H1 (cell line): Measurements from ENCODE around the gene ZNF555. TPM values are rescaled to one million over a fixed set of nuclear protein-coding genes. Genes with fewer than 3 reads are reported as not detected.

Experiments used
- CTCF ChIA-PET: fragments of 300-600 bp; sonication (Branson Sonifier 250); formaldehyde crosslinking; loops from one replicate; lab custom pipeline; 2021; ENCODE audit not compliant: partially characterized antibody; lab: Charles Lee
- POLR2A ChIA-PET: fragments of 300-600 bp; sonication (Branson Sonifier 250); formaldehyde crosslinking; loops from one replicate; lab custom pipeline; 2021; ENCODE audit warnings: inconsistent platforms; ENCODE audit not compliant: partially characterized antibody; lab: Charles Lee
- DNase-seq, 2 experiments: peaks; one replicate each; pipeline versions ENCODE4 v3.0.0 to v3.0.0-alpha.2; 2010 to 2022; ENCODE audit warnings: low spot score in 2 of 2, low read depth in 1 of 2, mixed read lengths in 1 of 2
- FAIRE-seq: peaks from 2 replicates; lab custom pipeline; 2011; peaks lifted over from hg19 to GRCh38; lab: Jason Lieb, UNC
- H2AFZ ChIP-seq: 2 replicates; pipeline ENCODE4 v1.8.1; 2012; ENCODE audit warnings: low read length, inconsistent platforms
- H2AK5ac ChIP-seq: 2 replicates; pipeline ENCODE4 v1.6.1; 2013; ENCODE audit warnings: low read depth, low read length
- H2BK120ac ChIP-seq: replicated peaks from 2 replicates; pipeline ENCODE3; 2013; ENCODE audit warnings: low read depth, low read length, inconsistent platforms
- H2BK12ac ChIP-seq: 2 replicates; pipeline ENCODE4 v1.6.1; 2013; ENCODE audit warnings: low read depth, low read length
- H2BK15ac ChIP-seq: 2 replicates; pipeline ENCODE4 v1.6.1; 2013; ENCODE audit warnings: low read length
- H2BK20ac ChIP-seq: 2 replicates; pipeline ENCODE4 v1.6.1; 2013; ENCODE audit warnings: low read length
- H2BK5ac ChIP-seq: 2 replicates; pipeline ENCODE4 v1.6.1; 2013; ENCODE audit warnings: low read depth, low read length
- H3K14ac ChIP-seq: 2 replicates; pipeline ENCODE4 v1.6.1; 2013; ENCODE audit warnings: inconsistent platforms; ENCODE audit not compliant: insufficient read length
- H3K18ac ChIP-seq: 2 replicates; pipeline ENCODE4 v1.6.1; 2013; ENCODE audit warnings: low read length; ENCODE audit errors: extremely low read depth
- H3K23ac ChIP-seq: 2 replicates; pipeline ENCODE4 v1.6.1; 2013; ENCODE audit warnings: inconsistent platforms; ENCODE audit not compliant: insufficient read length
- H3K23me2 ChIP-seq: 2 replicates; pipeline ENCODE4 v1.6.1; 2013; ENCODE audit warnings: low read depth, low read length
- H3K27ac ChIP-seq: 2 replicates; pipeline ENCODE4 v1.6.1; 2011; ENCODE audit warnings: low read depth, low read length, inconsistent platforms
- H3K27me3 ChIP-seq, 4 experiments: replicated peaks in 1 of 4; 1 replicate in 1 of 4; 2 replicates in 3 of 4; pipeline versions ENCODE4 v1.6.1 to v1.8.1; 2011 to 2013; ENCODE audit warnings: low read length in 3 of 4, mild to moderate bottlenecking in 3 of 4, inconsistent platforms in 2 of 4, mixed read lengths in 2 of 4, moderate library complexity in 1 of 4; ENCODE audit not compliant: control insufficient read depth in 3 of 4, insufficient read depth in 3 of 4; ENCODE audit errors: extremely low read depth in 1 of 4
- H3K36me3 ChIP-seq, 4 experiments: 2 replicates each; pipeline versions ENCODE4 v1.6.1 to v1.8.1; 2011 to 2013; ENCODE audit warnings: mild to moderate bottlenecking in 4 of 4, low read length in 3 of 4, moderate library complexity in 2 of 4, control low read depth in 1 of 4, inconsistent platforms in 1 of 4; ENCODE audit not compliant: insufficient read depth in 4 of 4, control insufficient read depth in 2 of 4
- H3K4ac ChIP-seq: replicated peaks from 2 replicates; pipeline ENCODE3; 2013; ENCODE audit warnings: low read length, low read depth, mixed read lengths, inconsistent platforms; ENCODE audit not compliant: insufficient read length
- H3K4me1 ChIP-seq, 4 experiments: replicated peaks in 1 of 4; 1 replicate in 1 of 4; 2 replicates in 3 of 4; pipeline versions ENCODE4 v1.6.1 to v1.8.1; 2011 to 2013; ENCODE audit warnings: low read length in 3 of 4, inconsistent platforms in 2 of 4, mixed read lengths in 1 of 4; ENCODE audit not compliant: insufficient read depth in 4 of 4, control insufficient read depth in 3 of 4
- H3K4me2 ChIP-seq, 2 experiments: 2 replicates each; pipeline versions ENCODE4 v1.6.1 to v1.8.1; 2011 to 2013; ENCODE audit warnings: low read depth in 2 of 2, low read length in 2 of 2, control low read depth in 1 of 2, inconsistent platforms in 1 of 2, mild to moderate bottlenecking in 1 of 2; ENCODE audit not compliant: insufficient read depth in 1 of 2
- H3K4me3 ChIP-seq, 4 experiments: fragments of 200-600, 300-600 bp in 1 of 4; sonication (generic), shearing (Covaris generic), sonication (Bioruptor Twin) in 1 of 4; 2 replicates each; pipeline versions ENCODE4 v1.5.1 to v1.8.1; 2011 to 2016; ENCODE audit warnings: low read length in 4 of 4, low read depth in 3 of 4, control low read depth in 2 of 4, inconsistent platforms in 2 of 4, mild to moderate bottlenecking in 2 of 4, mixed read lengths in 1 of 4, moderate library complexity in 1 of 4; ENCODE audit not compliant: insufficient read depth in 2 of 4; ENCODE audit errors: extremely low read depth in 1 of 4
- H3K56ac ChIP-seq: replicated peaks from 2 replicates; pipeline ENCODE3; 2013; ENCODE audit warnings: low read depth, mild to moderate bottlenecking, mixed read lengths, low read length, inconsistent platforms; ENCODE audit not compliant: insufficient read length
- H3K79me1 ChIP-seq: 2 replicates; pipeline ENCODE4 v1.6.1; 2013; ENCODE audit warnings: low read depth, low read length, control low read depth
- H3K79me2 ChIP-seq, 2 experiments: 2 replicates each; pipeline versions ENCODE4 v1.6.1 to v1.8.1; 2012 to 2013; ENCODE audit warnings: low read length in 2 of 2, mild to moderate bottlenecking in 2 of 2, inconsistent platforms in 1 of 2; ENCODE audit not compliant: insufficient read depth in 2 of 2, control insufficient read depth in 1 of 2
- H3K9ac ChIP-seq, 4 experiments: replicated peaks in 1 of 4; 1 replicate in 1 of 4; 2 replicates in 3 of 4; pipeline versions ENCODE4 v1.6.1 to v1.8.1; 2011 to 2013; ENCODE audit warnings: low read depth in 3 of 4, low read length in 3 of 4, control low read depth in 2 of 4, mild to moderate bottlenecking in 2 of 4, moderate library complexity in 2 of 4, inconsistent platforms in 1 of 4; ENCODE audit errors: extremely low read depth in 1 of 4
- H3K9me3 ChIP-seq, 2 experiments: 2 replicates each; pipeline versions ENCODE4 v1.6.1 to v1.8.1; 2012 to 2013; ENCODE audit warnings: mild to moderate bottlenecking in 2 of 2, moderate library complexity in 2 of 2, control low read depth in 1 of 2, inconsistent platforms in 1 of 2, low read depth in 1 of 2, low read length in 1 of 2, mixed read lengths in 1 of 2; ENCODE audit not compliant: insufficient read depth in 2 of 2
- H4K20me1 ChIP-seq, 2 experiments: replicated peaks in 1 of 2; 2 replicates each; pipeline versions ENCODE3 to v1.8.1; 2011 to 2013; ENCODE audit warnings: inconsistent platforms in 2 of 2, low read length in 2 of 2, mild to moderate bottlenecking in 1 of 2; ENCODE audit not compliant: insufficient read depth in 2 of 2, control insufficient read depth in 1 of 2
- H4K5ac ChIP-seq: 2 replicates; pipeline ENCODE4 v1.6.1; 2013; ENCODE audit warnings: low read length, low read depth, mixed read lengths, inconsistent platforms; ENCODE audit not compliant: insufficient read length
- H4K8ac ChIP-seq: 2 replicates; pipeline ENCODE4 v1.8.0; 2013; ENCODE audit warnings: mild to moderate bottlenecking, moderate library complexity, low read length, inconsistent platforms; ENCODE audit not compliant: insufficient read depth; ENCODE audit errors: extremely low read depth
- H4K91ac ChIP-seq: replicated peaks from 2 replicates; pipeline ENCODE3; 2013; ENCODE audit warnings: low read length, mixed read lengths, inconsistent platforms; ENCODE audit not compliant: insufficient read length
- RXRA ChIP-seq: IDR thresholded peaks from 2 replicates; pipeline ENCODE4 v1.6.1; 2011; ENCODE audit warnings: low read depth, mild to moderate bottlenecking, low read length, moderate library complexity; ENCODE audit not compliant: insufficient read depth
- ZNF274 ChIP-seq: IDR thresholded peaks from 2 replicates; pipeline ENCODE4 v1.7.0; 2012; ENCODE audit warnings: low read length, borderline replicate concordance; ENCODE audit errors: extremely low read depth
- WGBS, 2 experiments: shearing (Covaris generic) in 1 of 2; methylation state at CpG; one replicate each; pipeline versions ENCODE4 v1.1.6 to v1.1.7; 2013 to 2015; ENCODE audit warnings: low lambda C conversion rate in 2 of 2, mixed read lengths in 2 of 2, inconsistent platforms in 1 of 2, low coverage in 1 of 2, missing lambda C conversion rate in 1 of 2; ENCODE audit not compliant: insufficient replicate concordance in 2 of 2, insufficient coverage in 1 of 2, insufficient read length in 1 of 2; ENCODE audit errors: extremely low coverage in 1 of 2, missing lambda C conversion rate in 1 of 2; 5-methylcytosine and 5-hydroxymethylcytosine counted together
- polyA plus RNA-seq, 7 experiments: library from polyadenylated mRNA; depleted of rRNA in 3 of 7; stranded (reverse) in 5 of 7; unstranded in 2 of 7; fragments of >200 nt in 5 of 7; fragments of 200-250 nt in 2 of 7; gene quantifications; 1 replicate in 5 of 7; 2 replicates in 1 of 7; 4 replicates in 1 of 7; pipeline versions ENCODE4 v1.2.1 to v1.2.3, GENCODE V29; 2011 to 2013; ENCODE audit warnings: missing spikeins in 2 of 7, mixed read lengths in 2 of 7
- total RNA-seq: library from RNA; stranded (reverse); fragmentation: NEBNext Ultra II Directional; extraction: Animal tissue kit (Norgen Biotek cat#: 25700); gene quantifications from 2 replicates; pipeline ENCODE4 v1.2.1, GENCODE V29; 2021

Gene ZNF555
- total and polyA plus RNA-seq, 2 of the 8 experiments (the other 6 are each of a cell fraction or from before 2014, with no cell fraction given) = 1.6 to 5.7 TPM

DNA sequence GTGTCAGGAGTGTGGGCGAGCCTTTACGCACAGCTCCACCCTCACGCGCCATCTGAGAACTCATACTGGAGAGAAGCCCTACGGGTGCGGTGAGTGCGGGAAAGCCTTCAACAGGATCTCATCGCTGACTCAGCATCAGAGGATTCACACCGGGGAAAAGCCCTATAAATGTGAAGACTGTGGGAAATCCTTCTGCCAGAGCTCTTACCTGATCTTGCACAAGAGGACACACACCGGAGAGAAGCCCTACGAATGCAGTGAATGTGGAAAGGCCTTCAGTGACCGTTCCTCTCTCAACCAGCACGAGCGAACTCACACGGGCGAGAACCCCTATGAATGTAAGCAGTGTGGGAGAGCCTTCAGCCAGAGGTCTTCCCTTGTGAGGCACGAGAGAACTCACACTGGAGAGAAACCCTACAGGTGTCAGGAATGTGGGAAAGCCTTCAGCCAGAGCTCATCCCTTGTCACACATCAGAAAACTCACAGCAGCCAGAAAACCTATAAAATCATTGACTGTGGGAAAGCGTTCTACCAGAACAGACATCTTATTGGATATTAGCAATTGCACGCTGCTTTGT lies 6.9 kb upstream of the ZNF555 start:
- H4K91ac ChIP-seq = no peak overlapping the region
- peaks cover 58 to 73% of the 10 kb centered on the region in 2 experiments for H3K9me3 ChIP-seq
- no peak overlapping the region for H4K5ac ChIP-seq
- TF ChIP-seq RXRA (no peak), ZNF274 (peak; percentile 100)
- no peak overlapping the region for H3K4me2 ChIP-seq
- no peaks in the 10 kb centered on the region for H3K79me1 ChIP-seq
- no peak overlapping the region for H2AK5ac ChIP-seq
- H3K9ac ChIP-seq = no peak overlapping the region
- DNase-seq = no peak
- H2BK120ac ChIP-seq = no peak overlapping the region
- H2BK20ac ChIP-seq = no peak overlapping the region
- H3K4me3 ChIP-seq = 0 out of 8 replicates have a peak overlapping the region, but pooled peaks of 1 of the 4 experiments have one; percentile 4
- no peak overlapping the region for H3K23ac ChIP-seq
- POLR2A ChIA-PET = no interaction called here
- WGBS, 2 experiments = 91% methylated on average over 19 of the region's 19 CpGs; no CpG with 5 or more reads in 1 of the 2 experiments
- CTCF ChIA-PET = no interaction called here
- no peak for FAIRE-seq
- H3K4ac ChIP-seq = no peak overlapping the region
- H3K4me1 ChIP-seq = no peaks in the 10 kb centered on the region
- peaks cover 5 to 43% (median 16%) of the 10 kb centered on the region in 4 experiments; a peak in 5 of 8 replicates for H3K36me3 ChIP-seq
- no peak overlapping the region for H2BK15ac ChIP-seq
- H3K23me2 ChIP-seq = no peaks in the 10 kb centered on the region
- no peak overlapping the region for H4K8ac ChIP-seq
- H3K14ac ChIP-seq = no peak overlapping the region
- no peak overlapping the region for H3K27ac ChIP-seq
- no peak overlapping the region for H2BK5ac ChIP-seq
- no peak overlapping the region for H2AFZ ChIP-seq
- no peaks in the 10 kb centered on the region for H3K27me3 ChIP-seq
- no peaks in the 10 kb centered on the region for H3K79me2 ChIP-seq
- no peak overlapping the region for H3K56ac ChIP-seq
- H4K20me1 ChIP-seq = no peaks in the 10 kb centered on the region
- no peak overlapping the region for H3K18ac ChIP-seq
- H2BK12ac ChIP-seq = no peak overlapping the region
